ENCODE data around the gene SELENOW.

Gene SELENOW

DNA sequence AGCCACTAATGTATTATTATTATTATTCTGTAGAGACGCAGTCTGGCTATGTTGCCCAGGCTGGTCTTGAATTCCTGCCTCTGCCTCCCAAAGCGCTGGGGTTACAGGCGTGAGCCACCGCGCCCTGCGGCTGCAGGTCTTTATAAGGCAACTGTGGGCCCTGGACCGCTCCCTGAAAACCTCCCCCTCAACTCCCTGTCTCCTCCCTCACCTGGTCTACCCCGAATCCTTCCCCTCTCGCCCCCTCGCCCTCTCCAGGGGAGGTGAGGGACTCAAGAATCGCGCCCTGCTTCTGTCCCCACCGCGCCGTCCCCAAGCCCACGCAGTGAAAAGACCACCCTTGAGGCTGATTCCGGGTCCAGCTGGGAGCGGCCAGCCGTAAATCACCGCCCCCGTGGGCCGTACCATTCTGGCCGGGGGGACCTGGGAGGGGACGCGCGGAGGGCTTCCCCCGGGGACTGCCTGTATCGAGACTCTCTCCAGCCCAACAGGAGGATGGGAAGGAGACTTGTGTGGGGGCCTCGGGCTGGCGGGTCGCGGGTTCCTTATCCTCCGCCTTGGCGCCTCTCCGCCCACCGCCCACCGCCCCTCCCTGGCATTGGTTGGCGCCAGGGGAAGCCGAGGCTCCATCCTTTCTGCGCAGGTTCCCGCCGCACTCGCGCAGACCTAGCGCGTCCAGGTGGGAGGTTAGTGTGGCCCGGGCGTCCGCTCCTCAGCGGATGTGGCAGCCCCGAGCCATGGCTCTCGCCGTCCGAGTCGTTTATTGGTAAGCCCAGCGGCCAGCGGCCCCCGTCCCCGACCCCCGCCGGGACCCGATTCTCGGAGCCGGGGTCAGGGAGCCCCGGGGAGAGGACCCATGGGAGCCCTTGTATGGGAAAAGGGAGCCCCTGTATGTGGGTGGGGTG lies at the start of gene SELENOW:
Gene SELENOW (plus strand): TSS at position 655 of the 905 bp plus-strand sequence. CDS start 83 bp downstream, at position 738.
- no peak for TF ChIP-seq Cebpa-rat (IDR thresholded peaks at IDR 0.05)
- H3K9ac ChIP-seq = peak within 1 kb of the TSS; percentile 96
- peaks cover 24% of the 10 kb centered on the region for H3K4me1 ChIP-seq
- peak within 1 kb of the TSS; percentile 98 for H3K27ac ChIP-seq
- H3K9me3 ChIP-seq = no peaks in the 10 kb centered on the region
- peak within 1 kb of the TSS; percentile 80 for H3K4me3 ChIP-seq
- peak within 1 kb of the TSS; percentile 97 for H3K4me2 ChIP-seq
- H4K20me1 ChIP-seq = peaks cover 7% of the 10 kb centered on the region; the same call in 1 of the 2 replicates
- H3K36me3 ChIP-seq = peaks cover 28% of the 10 kb centered on the region
- no peaks in the 10 kb centered on the region for H3K27me3 ChIP-seq

DNA sequence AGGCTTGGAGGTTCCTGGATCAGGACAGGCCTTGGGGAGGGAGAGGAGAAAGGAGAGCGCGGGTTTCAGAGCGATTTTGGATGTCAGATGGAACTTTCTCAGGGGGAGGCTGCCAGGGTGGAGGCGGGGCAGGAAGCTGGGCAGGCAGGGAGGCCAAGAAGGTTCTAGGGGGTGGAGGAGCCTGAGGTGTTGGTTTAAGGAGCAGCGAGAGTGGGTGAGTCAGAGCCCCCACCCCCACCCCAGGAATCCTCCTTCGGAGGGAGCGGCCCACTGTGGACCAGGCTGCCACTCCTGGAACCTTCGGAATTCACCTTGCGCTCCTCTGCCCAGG lies 49.1 kb upstream of the SELENOW start:
- Histone ChIP-seq H3K27ac (peak overlapping the region; percentile 53; the same call in 1 of the 2 replicates), H3K4me2 (peak overlapping the region; percentile 75)

DNA sequence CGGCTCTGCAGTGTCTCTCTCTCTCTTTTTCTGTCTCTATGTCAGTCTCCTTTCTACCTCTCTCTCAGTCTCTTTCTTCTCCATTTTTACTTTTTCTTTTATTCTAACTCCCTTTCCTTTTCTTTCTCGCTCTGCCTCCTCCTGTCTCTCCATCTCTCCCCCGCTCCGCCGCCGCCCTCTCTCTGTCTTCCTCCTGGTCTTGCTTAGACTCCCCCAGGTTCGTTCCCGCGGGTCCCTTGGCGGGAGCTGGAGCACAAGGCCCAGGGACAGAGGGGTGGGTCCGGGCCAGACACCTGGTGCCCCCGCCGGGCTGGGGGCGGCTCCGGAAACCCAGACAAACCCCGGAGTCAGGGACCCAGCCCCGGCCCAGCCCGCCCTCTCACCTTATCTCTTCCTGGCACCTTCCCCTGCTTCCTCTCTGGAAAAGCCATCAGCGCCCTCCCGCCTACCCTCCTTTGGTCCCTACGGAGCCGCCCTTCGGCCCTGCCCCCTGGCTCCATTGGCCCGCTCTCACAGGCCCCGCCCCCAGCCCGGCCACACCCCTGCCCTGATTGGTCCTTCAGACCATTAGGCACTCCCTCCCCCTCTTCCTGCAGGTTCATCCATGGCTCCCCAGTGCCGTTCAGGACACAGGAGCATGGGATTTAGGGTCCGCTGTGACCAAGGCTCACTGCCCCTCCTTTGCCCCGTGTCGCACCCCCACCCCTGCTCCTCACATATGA lies 48.5 kb upstream of the SELENOW start:
- Histone ChIP-seq H3K27ac (peak overlapping the region; percentile 53; the same call in 1 of the 2 replicates), H3K4me3 (peak overlapping the region; percentile 53; the same call in 1 of the 2 replicates), H3K36me3 (no peaks in the 10 kb centered on the region), H3K4me1 (peaks cover 27% of the 10 kb centered on the region), H4K20me1 (no peaks in the 10 kb centered on the region), H3K9ac (peak overlapping the region; percentile 2; the same call in 1 of the 2 replicates), H3K4me2 (peak overlapping the region; percentile 75), H3K27me3 (0 out of 2 replicates have a peak, but pooled peaks cover 3% of the 10 kb centered on the region), H3K9me3 (no peaks in the 10 kb centered on the region)
- no peak for TF ChIP-seq Cebpa-rat (IDR thresholded peaks at IDR 0.05)

More for the DNA sequence above, 49.1 kb upstream of the SELENOW start:
- peak overlapping the region; percentile 53; the same call in 1 of the 2 replicates for H3K4me3 ChIP-seq
- H3K9me3 ChIP-seq = no peaks in the 10 kb centered on the region
- H3K4me1 ChIP-seq = peaks cover 27% of the 10 kb centered on the region
- TF ChIP-seq Cebpa-rat (IDR thresholded peaks at IDR 0.05) = no peak
- H4K20me1 ChIP-seq = no peaks in the 10 kb centered on the region
- H3K27me3 ChIP-seq = 0 out of 2 replicates have a peak, but pooled peaks cover 3% of the 10 kb centered on the region
- no peaks in the 10 kb centered on the region for H3K36me3 ChIP-seq
- peak overlapping the region; percentile 2; the same call in 1 of the 2 replicates for H3K9ac ChIP-seq

DNA sequence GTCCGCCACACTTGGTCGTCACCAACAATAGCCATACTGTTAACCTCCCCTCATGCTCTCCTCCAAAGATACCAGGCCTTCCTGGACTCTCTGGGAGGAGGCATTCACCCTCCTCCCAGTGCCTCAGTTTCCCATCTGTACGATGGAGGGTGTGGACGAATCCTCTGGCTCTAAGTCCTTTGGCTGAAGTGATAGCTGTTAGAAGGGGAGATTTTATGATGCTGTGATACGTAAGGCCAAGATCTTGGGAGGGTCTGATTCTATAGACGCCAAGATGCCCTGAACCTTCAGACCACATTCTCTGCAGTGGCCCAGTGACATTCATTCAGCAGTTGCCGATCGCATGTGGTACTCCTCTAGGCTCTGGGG lies 48.0 kb upstream of the SELENOW start:
- Histone ChIP-seq H3K27ac (no peak overlapping the region; the same call in 1 of the 2 replicates), H3K4me2 (peak overlapping the region; percentile 75), H3K27me3 (0 out of 2 replicates have a peak, but pooled peaks cover 3% of the 10 kb centered on the region), H3K4me3 (no peak overlapping the region), H4K20me1 (no peaks in the 10 kb centered on the region), H3K9me3 (no peaks in the 10 kb centered on the region), H3K36me3 (no peaks in the 10 kb centered on the region), H3K9ac (no peak overlapping the region), H3K4me1 (peaks cover 27% of the 10 kb centered on the region)
- TF ChIP-seq Cebpa-rat (IDR thresholded peaks at IDR 0.05) = no peak

DNA sequence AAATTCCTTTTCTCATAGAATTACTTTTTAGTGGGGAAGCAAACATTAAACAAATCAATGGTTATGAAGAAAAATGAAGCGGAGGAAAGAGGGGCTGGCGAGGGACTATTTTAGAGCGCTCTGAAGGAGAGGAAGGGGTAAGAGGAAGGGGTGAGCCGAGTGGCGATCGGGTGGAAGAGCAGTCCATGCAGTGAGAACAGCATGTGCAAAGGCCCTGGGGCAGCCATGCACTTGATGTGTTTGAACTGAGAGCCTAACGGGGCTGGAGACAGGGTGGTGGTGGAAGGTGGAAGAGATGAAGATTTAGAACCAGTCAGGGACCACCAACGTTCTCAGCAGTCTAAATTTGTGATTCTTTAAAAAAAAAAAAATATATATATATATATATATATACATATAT lies 47.6 kb upstream of the SELENOW start:
- H3K4me2 ChIP-seq = no peak overlapping the region; the same call in 1 of the 2 replicates

DNA sequence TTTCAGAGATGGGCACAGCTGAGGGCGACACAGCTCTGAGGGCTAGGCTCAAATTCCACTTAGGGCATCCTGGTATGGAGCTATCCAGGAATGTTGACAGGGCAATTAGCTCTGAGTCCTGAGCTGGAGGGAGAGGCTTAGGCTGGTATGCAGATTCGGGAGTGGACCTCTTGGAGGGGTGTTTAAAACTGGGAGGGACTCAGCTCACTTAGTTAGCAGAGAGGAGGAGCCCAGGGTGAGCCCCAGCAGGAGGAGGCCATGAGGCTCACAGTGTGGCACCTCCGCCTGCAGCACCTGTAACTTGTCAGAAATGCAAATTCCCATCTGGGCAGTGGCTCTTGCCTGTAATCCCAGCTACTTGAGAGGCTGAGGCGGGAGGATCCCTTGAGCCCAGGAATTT lies 43.4 kb upstream of the SELENOW start:
- no peak overlapping the region for H3K27ac ChIP-seq
- no peaks in the 10 kb centered on the region for H4K20me1 ChIP-seq
- TF ChIP-seq Cebpa-rat (IDR thresholded peaks at IDR 0.05) = no peak
- no peaks in the 10 kb centered on the region for H3K36me3 ChIP-seq
- peaks cover 14% of the 10 kb centered on the region for H3K4me1 ChIP-seq
- no peak overlapping the region for H3K9ac ChIP-seq
- no peak overlapping the region for H3K4me3 ChIP-seq
- no peaks in the 10 kb centered on the region for H3K27me3 ChIP-seq
- H3K9me3 ChIP-seq = no peaks in the 10 kb centered on the region
- H3K4me2 ChIP-seq = no peak overlapping the region

More for the DNA sequence above, 47.6 kb upstream of the SELENOW start:
- Histone ChIP-seq H3K4me1 (peaks cover 27% of the 10 kb centered on the region), H3K27ac (no peak overlapping the region), H3K4me3 (no peak overlapping the region), H3K27me3 (0 out of 2 replicates have a peak, but pooled peaks cover 3% of the 10 kb centered on the region), H3K36me3 (no peaks in the 10 kb centered on the region), H3K9me3 (no peaks in the 10 kb centered on the region), H3K9ac (no peak overlapping the region), H4K20me1 (no peaks in the 10 kb centered on the region)
- no peak for TF ChIP-seq Cebpa-rat (IDR thresholded peaks at IDR 0.05)

DNA sequence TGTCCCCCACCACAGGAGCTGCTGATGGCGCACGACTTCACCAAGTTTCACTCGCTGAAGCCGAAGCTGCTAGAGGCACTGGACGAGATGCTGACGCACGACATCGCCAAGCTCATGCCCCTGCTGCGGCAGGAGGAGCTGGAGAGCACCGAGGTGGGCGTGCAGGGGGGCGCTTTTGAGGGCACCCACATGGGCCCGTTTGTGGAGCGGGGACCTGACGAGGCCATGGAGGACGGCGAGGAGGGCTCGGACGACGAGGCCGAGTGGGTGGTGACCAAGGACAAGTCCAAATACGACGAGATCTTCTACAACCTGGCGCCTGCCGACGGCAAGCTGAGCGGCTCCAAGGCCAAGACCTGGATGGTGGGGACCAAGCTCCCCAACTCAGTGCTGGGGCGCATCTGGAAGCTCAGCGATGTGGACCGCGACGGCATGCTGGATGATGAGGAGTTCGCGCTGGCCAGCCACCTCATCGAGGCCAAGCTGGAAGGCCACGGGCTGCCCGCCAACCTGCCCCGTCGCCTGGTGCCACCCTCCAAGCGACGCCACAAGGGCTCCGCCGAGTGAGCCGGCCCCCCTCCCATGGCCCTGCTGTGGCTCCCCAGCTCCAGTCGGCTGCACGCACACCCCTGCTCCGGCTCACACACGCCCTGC lies 37.5 kb upstream of the SELENOW start:
- 0 out of 2 replicates have a peak overlapping the region, but pooled peaks have one; percentile 10 for H3K9ac ChIP-seq
- H3K4me2 ChIP-seq = peak overlapping the region; percentile 84
- no peak overlapping the region for H3K27ac ChIP-seq
- no peaks in the 10 kb centered on the region for H3K36me3 ChIP-seq
- no peaks in the 10 kb centered on the region for H3K27me3 ChIP-seq
- H3K4me3 ChIP-seq = no peak overlapping the region
- no peaks in the 10 kb centered on the region for H4K20me1 ChIP-seq
- H3K4me1 ChIP-seq = peaks cover 61% of the 10 kb centered on the region
- no peak for TF ChIP-seq Cebpa-rat (IDR thresholded peaks at IDR 0.05)
- no peaks in the 10 kb centered on the region for H3K9me3 ChIP-seq

DNA sequence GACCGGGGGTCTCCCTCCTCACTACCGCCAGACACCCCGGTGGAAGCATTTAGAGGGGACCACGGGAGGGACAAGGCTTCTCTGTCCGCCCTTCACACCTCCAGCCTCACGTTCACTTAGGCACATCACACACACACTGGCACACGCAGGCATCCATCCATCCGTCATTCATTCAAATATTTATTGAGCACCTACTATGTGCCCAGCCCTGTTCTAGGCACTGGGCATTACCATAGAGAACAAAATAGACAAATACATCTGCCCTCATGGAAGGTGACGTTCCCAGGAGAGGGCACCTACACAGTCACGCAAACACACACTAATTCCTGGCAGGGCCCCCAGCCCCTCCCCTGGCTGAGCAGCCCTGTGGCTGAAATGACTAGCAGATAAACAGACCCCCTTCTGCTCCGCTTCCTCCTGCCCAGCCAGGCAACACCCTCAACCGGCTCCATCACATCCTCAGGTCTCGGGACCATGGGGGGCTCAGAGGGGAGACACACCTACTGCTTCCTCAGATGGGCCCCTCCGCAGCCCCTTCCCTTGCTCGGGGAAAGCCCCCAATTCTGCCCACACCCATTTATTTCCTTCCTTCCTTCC lies 36.9 kb upstream of the SELENOW start:
- Histone ChIP-seq H3K27me3 (no peaks in the 10 kb centered on the region), H3K4me3 (no peak overlapping the region), H4K20me1 (peaks cover 6% of the 10 kb centered on the region), H3K27ac (no peak overlapping the region), H3K9me3 (no peaks in the 10 kb centered on the region), H3K4me1 (peaks cover 68% of the 10 kb centered on the region), H3K36me3 (peaks cover 2% of the 10 kb centered on the region), H3K4me2 (peak overlapping the region; percentile 84), H3K9ac (no peak overlapping the region)
- TF ChIP-seq Cebpa-rat (IDR thresholded peaks at IDR 0.05) = no peak

DNA sequence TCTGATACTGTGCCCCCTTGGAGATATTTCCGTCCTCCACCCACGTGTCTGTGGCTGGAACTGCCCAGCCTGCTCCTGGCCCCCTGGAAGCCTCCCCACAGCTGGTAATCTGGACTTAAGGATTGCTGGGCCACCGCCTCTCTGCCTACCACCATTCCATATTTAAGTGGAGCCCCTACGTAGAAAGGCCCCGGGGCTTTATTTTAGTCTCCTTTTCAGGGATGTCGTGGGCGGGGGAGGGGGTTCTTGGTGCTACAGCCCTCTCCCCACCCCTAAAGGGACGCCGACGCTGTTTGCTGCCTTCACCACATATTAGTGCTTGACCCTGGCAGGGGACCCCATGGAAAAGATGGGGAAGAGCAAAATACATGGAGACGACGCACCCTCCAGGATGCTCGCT lies 35.9 kb upstream of the SELENOW start:
- Histone ChIP-seq H3K36me3 (peaks cover 12% of the 10 kb centered on the region), H3K4me1 (peaks cover 77% of the 10 kb centered on the region), H3K4me3 (no peak overlapping the region), H4K20me1 (peaks cover 11% of the 10 kb centered on the region), H3K4me2 (peak overlapping the region; percentile 84), H3K9me3 (no peaks in the 10 kb centered on the region), H3K9ac (no peak overlapping the region), H3K27ac (0 out of 2 replicates have a peak overlapping the region, but pooled peaks have one; percentile 69), H3K27me3 (no peaks in the 10 kb centered on the region)
- no peak for TF ChIP-seq Cebpa-rat (IDR thresholded peaks at IDR 0.05)
